Panc1 (cell line): ENCODE results near the gene CERKL.
"Not testable (repeated sequence)": the region's sequence is repeated elsewhere in the genome, so short reads cannot be mapped to it uniquely, and the experiment has no call there.

Experiments used
- CTCF ChIP-seq: fragments of 450-650 bp; IDR thresholded peaks from 2 replicates; pipeline ENCODE4 v1.5.1; 2017; ENCODE audit warnings: mild to moderate bottlenecking
- POLR2AphosphoS5 ChIP-seq: IDR thresholded peaks from 2 replicates; pipeline ENCODE4 v1.6.1; 2012; ENCODE audit warnings: mild to moderate bottlenecking, low read depth, low read length, moderate library complexity
- REST ChIP-seq, 2 experiments: IDR thresholded peaks; 2 replicates each; pipeline ENCODE4 v1.6.1; 2011 to 2012; ENCODE audit warnings: low read depth in 2 of 2, control low read depth in 1 of 2, low read length in 1 of 2, mild to moderate bottlenecking in 1 of 2, moderate library complexity in 1 of 2; ENCODE audit not compliant: insufficient read depth in 1 of 2
- TCF7L2 ChIP-seq: IDR thresholded peaks from 2 replicates; pipeline ENCODE4 v1.6.1; 2011; ENCODE audit warnings: mild to moderate bottlenecking, low read depth, low read length, inconsistent platforms

- not testable (repeated sequence) for TF ChIP-seq CTCF; REST (IDR thresholded peaks at IDR 0.05; ENCODE audit: insufficient read depth in 1 of 2, low read depth in 2 of 2, low read length in 1 of 2); POLR2AphosphoS5; TCF7L2
Measured at GRCh38 chr2:181702519-181702918, 45.6 kb upstream of the CERKL start.
